Measurements from ENCODE around the gene PZP.

Gene PZP

DNA sequence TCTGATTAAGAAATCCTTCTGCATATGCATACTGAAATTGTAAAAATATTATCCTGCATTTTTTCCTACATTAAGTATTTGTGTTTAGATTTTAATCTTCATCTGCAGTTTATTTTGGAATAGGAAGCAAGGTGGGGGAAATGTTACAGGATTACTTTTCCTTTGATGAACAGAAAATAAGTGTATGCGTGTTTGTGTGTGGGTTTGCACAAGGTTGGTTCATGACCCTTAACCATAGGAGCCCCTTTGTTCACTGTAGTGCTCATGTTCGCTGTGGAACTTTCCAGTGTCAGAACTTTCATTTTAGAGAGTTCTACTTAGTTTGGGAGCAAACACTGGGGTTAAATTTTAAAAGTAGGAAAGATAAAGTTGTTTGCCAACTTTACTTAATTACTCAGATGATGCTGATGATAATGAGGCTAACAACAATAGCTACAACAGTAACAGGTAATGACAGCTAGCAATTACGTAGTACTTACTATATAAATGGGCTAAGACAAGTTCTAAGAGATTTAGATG, 86.0 kb downstream of the PZP start:
- no peak for DNase-seq

DNA sequence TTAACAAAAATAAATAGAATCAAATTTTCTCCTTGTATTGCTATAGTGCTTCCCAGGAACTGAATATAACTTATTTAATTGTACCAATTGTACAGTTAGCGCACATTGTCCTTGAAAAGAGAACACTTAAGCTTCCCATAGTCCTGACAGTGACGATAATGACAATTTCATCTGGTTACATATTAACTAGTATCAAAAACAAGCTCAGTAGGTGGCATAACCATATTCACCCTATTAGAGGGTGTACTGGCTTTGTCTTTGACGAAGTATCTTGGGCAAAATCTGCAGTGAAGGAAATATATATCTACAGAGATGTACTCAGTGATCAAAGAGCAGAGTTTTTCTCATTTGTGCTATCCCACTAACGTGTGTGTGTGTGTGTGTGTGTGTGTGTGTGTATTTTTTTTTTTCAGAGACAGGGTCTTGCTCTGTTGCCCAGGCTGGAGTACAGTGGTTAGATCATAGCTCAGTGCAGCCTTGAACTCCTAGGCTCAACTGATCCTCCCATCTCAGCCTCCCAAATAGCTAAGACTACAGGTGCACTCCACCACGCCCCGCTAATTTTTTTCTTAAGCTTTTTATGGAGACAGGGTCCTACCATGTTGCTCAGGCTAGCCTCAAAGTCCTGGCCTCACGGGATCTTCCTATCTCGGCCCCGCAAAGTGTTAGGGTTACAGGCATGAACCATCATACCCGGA, 87.6 kb downstream of the PZP start:
- no peak for DNase-seq

DNA sequence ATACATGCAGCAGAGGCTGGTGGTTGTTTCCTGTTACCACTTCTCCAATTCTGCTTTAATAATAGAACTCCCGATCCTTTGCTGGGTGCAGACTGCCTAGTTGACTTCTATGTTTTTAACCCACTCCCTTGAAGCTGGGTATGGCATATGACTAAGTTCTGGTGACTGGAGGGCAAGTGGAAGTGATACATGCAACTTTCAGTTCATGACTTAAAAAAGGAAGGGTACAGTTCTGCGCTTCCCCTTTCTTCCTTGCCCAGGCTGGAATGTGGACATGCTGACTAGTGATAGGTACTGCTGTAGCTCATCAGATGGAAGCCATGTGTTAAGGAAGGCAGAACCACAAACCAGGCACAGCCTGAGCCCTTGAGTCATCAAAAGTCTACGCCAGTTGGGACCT, 90.0 kb downstream of the PZP start:
- peak; percentile 15 for DNase-seq

DNA sequence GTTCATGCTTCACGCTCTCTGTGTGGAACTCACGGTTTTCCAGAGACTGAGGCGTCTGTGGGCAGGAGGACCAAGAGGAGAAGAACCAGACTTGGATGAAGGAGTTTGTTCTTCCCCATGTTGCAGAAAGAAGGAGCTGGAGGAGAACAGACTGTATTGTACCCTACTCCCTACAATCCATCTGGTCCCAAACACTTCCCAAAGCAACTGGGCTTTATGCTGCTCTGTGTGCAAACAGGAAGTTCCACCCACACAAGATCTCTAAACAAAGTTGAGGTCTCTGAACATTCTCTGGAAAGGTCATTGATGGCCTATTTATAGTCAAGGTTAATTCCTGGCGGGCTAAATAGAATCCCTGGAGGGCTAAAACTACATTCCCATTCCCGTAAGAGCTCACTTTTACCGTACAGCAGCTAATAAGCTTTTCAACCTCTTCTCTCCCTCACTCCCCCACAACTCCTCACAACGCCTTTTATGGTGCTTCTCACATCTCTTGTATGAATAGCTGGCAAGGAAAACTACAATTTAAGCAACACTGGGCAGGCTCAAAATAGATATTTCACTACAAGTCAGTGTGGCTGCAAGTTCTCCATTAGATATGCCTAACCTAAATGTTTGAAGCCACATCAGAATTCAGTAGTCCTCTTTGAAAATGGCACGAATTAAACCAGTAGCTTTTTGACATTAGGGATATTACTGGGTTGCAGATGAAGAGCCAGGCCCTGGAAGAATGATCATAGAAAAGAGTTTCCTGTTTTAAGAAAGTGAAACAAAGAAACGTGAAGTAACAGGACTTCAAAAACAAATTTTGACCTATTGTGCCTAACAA, 92.2 kb downstream of the PZP start, which contains the start of gene A2M:
A2M (minus strand) TSS at position 189 of the 829 bp plus-strand sequence; CDS start at position 119, 70 bp downstream.
- DNase-seq = no peak

DNA sequence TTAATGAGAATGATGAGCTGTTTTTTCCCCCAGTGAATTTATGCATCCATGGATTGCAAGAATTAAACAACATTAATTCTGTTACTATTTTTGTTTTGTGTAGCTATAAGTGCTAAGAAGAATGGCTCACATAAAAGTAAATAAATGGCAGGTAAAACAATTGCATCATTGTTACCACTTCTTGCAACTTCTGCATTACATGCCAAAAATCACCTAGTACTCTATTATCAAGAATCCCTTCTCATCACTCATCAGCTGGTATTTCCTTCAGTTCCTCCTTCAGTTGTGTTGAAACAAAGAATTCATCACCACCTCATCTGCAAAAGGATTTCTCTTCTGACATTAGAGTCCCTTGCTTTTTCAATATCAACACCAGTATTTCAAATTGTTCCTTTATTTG, 93.2 kb downstream of the PZP start:
- no peak for DNase-seq

DNA sequence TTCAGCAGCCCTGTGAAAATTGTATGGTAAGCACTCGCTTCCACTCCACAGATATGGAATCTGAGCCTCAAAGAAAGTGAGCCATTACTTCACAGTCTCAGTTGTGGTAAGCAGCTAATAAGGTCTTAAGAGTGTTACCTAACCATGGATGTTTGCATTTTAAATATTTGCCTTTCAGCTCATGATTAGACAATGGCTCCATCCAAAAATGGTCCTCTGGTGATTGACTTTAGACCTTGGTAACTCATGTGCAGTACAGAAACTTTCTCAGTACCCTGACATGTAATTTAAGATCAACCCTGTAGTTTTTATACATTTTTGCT, 94.2 kb downstream of the PZP start:
- DNase-seq = no peak

DNA sequence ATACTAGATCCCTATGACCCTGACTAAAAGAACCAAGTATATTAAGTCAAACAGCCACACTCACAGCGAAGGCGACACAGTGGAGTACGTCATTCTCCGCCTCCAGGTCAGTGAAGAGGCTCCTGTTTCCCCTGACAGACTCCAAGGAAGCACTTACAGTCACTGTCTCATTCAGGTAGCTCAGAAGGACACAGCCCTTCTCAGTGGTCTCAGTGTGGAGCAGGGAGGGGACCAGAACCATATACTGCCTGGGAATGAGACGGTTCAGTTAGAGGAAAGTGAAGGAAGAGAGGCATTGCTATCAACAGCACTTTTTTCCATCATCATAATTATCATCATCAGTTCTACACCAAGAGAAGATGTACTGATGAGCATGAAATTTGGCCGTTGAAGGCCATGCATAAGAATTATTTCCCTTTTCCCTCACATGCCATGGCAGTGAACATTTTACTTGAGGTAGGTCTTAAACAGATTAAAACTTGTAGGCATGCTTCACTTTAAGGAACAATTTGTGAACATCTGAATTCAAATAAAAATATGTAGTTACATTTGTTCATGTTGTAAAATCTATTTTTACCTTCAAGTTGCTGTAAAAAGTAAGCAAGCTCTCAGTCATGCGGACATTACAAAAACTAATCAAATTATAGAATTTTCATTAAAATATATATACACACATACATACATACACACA, 94.8 kb downstream of the PZP start:
- no peak for DNase-seq

DNA sequence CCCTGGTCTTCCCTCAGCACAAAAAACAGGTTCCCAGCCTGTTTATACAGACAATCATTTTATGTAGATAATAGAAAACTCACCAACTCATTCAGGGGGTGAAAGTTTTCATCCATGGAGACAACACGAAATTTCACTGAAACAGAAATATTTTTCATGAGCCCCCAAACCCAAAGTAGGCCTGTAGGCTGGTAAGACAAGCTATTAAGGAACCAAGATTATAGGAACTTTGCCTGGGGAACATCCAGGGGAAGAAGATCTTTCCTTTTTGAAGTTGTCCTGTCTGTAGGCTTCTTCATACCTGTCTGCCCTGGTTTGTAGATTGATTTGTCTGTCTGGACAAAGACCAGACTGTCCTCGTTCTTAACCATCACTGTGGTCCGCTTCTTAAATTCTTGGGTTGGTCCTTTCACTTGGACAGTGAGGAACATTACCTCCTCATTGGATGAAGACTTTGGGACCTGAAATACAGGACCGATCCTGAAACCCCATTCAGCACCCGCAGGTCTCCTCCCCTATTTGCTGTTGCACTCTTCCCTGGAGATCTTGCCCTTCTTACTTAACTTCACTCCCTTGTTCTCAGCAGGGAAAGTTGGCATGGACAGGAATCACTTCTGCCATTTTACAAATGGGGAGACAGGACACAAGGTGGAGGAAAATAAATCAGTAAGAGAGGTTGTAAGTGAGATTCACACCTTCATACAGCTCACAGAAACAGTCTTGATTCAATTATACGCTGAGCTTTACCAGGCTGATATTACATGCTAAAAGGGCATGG, 95.9 kb downstream of the PZP start:
- no peak for DNase-seq

DNA sequence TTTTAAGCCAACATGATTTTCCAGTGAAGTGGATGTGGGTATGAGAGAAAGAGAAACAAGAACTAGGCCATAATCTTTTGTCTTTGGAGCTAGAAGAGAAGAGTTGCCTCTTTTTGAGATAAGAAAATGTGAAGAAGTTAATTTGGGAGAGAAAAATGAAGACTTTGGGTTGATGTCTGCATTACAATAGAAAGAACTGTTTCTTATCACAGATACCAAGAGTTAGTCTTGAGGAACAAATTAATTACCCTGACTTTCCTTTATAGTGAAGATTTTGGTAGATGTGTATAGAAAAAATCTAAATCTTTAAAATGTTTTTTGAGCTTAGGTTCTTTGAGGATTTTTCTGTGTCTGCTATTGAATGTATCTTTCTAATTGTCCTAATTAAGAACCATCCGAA, 96.7 kb downstream of the PZP start:
- DNase-seq = no peak

DNA sequence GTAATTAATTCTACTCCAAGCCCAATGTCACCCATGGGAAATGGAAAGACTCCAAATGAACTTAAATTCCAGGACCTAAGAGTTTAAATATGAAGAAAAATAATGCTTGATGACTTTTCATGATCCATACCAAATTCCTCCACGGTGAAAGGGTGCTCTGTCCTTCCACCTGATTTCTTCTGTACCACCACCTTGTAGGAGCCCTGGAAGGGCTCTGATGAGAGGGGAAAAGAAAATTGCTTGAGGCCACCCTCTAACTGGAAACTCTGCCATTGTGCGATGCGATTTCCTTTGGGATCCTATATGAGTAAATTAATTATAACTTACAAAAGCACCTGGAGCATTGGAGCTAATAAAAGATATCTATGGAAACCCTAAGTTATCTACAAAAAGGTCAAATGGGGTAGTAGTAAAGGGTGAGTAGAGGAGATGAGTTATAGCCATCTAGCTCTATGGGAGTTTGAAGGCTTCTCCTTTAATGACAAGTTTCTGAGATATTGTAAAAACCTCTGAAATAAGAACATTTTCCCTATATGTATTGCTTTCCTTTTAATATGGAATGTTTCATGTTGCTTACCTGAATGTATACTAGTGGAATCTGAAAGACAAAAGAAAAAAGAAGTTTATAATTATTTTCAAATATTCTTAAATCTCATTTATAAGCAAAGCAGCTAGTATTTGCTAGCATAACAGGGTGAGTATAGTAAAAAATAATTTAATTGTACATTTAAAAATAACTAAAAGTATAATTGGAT, 98.3 kb downstream of the PZP start:
- DNase-seq = no peak

DNA sequence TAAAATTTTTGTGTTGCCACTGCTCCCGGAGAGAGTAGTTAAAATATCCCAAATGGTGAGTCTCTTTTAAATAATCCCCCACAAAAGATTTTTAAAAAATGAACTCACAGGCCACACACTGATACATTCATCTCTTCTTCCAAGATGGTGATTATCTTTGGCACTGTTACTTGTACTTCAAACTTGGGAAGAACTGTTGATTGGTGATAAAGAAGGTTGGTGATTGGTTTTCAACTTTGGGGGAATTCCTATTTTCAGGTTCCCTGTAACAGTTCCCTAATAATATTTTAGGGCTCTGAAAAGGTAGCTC, 99.0 kb downstream of the PZP start:
- no peak for DNase-seq

DNA sequence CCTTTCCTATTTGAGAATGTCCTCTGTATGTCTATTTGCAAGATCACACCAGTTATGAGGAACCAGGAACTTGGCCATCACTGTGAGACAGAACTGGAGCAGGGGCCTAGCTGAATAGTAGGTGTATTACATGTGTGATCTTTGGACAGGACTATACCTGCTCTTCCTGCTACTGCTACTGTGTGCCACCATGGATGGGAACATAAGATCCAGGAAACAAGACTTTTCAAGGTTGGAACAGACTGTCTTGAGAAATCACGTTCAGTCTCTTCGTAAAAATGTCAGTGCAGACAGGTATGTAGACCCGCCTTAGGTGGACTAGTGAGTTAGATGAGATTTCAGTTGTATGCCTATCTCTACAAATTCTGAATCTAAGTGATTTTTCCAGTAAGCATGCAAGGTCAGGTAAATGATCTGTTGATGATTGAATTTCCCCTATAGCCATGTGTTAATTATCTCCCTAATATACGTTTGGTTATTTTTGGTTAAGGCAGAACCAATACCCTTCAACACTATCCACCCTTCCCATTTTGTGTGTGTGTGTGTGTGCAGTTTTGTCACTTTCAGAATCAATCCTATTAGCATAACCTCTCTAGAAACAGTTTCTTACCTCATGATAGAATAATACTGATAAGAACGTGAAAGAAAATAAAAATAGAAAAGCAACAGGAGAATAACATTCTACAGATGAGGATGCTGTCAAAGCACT, 99.5 kb downstream of the PZP start:
- DNase-seq = no peak

DNA sequence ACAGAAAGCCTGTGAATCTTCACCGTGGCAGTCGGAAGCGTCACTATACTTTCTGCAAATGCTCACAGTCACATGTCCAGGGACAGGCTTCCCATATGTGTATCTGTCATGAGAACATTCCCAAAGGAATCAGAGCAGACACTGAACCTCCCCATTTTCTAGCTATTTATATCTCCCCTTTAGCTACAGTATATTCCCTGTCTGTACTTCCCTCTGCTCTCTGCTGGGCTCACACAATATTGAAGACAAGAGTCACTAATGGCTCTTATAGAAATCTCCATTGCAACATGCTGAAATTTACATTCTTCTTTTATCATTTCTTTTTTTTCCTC, 100.7 kb downstream of the PZP start:
- no peak for DNase-seq

DNA sequence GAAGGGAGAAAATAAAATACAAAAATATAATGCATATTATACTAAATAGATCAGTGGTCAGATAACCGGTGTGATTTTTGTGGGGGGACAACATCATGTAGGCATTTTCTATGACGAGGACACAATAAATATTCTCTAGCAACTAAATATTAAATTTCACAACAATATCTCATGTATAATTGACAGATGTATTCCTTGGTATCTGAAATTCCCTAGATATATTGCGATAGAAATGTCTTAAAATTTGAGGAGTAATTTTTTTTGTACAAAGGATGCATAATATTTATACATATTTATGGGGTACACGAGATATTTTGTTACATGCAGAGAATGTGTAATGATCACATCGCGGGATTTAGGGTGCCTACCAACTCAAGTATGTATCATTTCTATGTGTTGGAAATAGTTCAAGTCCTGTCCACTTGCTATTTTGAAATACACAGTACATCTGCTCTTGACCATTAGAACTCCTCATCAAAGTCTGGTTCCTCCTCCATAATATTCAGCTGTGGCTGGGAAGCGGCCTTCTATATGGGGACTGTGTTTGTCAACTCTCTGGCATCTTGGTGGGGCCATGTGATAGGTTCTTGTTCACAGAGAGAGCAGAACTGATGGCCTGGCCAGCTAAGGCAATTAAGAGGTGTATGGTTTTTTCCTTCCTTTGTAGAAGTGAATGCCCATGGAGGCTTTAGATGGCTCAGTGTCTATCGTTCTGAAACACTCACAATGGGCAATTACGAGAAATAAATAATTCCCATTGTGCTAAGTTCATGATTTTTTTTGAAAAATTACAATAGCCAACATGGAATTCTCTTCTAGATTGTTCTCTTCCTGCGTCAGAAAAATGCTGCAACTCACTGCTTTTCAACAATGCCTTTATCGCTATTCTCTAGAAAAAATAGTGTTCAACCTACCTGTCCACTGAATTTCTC, 101.3 kb downstream of the PZP start:
- no peak for DNase-seq

DNA sequence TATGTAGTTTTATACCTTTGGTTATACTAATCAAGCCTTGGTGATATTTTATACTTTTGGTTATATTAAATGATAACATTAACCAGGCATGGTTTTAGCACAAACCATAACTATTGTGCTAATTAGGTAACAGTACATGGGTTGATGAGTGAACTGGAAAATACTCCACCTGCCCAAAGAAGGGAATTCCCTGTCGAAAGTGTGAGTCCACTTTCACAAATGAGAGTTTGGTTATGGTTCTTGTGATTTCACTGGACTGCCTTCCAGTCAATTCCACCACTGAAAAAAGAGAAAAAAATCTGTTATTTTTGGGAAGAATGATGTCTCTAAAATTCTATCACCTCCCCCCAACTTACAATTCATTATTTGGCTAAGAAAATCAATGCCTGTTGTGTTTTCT, 102.1 kb downstream of the PZP start:
- no peak for DNase-seq

DNA sequence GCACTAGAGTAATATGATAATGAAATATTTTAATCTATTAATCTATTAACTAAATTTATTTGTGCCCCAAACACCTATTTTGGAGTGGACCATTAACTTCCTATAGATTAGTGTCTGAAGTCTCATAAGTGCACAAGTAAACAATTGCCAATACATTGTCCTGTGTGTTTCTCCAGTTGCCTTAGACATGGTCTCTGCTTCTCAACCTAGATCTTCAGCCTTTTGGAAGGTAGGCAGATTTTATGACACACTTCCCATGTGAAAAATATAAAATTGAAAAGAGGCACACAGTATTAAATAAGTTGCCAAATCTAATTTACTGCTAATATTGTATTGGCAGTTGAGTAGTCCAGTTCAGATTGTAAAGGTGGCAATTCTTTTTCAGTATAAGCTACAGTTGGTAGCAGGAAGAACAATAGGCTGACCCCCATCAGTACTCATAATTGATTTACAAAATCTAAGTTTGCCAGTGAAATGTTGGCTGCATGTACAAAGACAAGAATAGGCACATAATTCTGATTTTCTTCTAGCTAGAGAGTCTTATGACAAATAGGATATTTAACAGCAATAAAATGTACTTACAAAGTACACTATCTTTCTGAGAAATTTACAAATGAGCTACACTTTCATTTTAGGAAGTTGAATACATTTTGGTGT, 103.3 kb downstream of the PZP start:
- DNase-seq = no peak

DNA sequence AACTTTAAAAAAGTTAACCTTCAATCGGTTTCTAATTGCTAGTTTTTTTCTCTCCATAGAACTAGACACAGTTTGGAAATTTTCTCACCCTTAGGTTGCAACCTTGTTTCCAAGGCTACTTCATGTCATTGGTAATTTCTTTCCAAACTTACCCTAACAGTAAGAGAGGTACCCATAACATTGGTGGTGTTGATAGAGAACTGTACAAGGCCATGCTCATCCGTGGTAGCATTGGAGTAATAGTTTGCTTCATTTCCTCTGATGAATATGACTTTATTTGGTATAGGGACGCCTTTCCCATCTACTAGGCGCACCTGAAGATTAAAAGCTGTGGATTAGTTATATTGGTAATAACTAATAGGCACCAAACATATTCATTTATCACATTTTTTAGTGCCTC, 104.1 kb downstream of the PZP start:
- no peak for DNase-seq

DNA sequence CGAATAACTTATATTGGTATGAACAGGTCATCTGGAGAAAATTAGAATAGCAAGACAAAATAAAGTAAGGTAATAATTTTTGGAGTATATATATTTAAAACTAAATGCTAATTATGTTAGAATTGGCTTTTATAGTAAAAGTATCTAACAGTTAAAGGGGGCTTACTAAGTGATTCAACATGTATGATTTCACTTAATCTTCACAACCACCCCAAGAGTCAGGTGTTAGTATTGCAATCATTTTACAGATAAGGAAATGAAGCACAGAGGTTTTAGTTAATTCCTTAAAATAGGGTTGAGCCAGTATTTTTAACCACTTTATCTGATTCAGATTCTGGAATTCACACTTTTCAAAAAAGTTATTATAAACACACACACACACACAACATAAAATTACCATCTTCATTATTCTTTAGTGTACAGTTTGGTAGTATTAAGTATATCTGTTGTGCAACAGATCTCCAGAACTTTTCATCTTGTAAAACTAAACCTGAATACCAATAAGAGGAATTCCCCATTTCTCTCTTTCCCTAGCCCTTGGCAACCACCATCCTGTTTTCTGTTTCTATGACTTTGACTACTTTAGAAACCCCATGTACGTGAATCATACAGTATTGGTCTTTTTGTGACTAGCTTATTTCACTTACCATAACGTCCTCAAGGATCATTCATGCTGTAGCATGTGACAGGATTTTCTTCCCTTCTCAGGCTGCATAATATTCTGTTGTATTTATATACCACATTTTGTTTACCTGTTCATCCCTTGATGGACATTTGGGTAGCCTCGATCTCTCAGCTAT, 104.9 kb downstream of the PZP start:
- DNase-seq = no peak

DNA sequence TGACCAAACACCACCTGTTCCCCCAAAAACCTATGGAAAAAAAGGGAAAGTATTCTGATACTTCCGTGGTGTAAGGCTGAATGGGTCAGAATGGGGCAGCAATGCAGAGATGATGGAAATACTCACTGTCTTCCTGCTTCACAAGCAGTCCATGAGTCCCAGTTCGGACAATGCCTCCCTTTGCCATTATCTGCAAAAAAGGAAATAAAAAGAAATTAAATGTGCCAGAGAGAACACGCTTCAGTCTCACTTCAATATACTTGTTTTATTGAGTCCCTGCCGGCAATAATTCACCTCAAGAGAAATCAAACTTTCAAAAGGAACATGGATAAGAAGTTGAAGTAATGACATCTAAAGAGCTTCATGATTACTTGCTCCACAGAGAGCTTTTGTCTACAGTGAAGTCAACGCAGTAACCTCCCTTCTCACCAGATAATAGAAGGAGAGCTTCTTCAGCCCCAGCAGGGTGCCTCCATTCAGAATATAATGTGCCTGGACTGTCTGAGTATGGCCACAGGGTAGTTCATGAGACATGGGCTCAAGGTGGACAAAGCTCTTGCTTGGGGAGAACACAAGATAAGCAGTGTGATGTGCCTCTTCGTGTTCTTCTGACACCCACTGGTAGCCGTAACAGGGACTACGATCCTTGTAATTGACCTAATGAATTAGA, 107.0 kb downstream of the PZP start:
- no peak for DNase-seq

Data from RPMI8226 (cell line).